Activated CD8-positive, alpha-beta memory T cell treated with anti-CD3 and anti-CD28 coated beads, Interleukin-2, amount 50 U/mL, for 48 hours (primary cell): ENCODE results near the gene DCUN1D2.

Source experiments
- DNase-seq: peaks from one replicate; pipeline ENCODE4 v3.0.0-alpha.2; 2020

DCUN1D2 gene

GRCh38 chr13:113421673-113422270 is 68.7 kb downstream of the DCUN1D2 start:
- no peak for DNase-seq

DNA sequence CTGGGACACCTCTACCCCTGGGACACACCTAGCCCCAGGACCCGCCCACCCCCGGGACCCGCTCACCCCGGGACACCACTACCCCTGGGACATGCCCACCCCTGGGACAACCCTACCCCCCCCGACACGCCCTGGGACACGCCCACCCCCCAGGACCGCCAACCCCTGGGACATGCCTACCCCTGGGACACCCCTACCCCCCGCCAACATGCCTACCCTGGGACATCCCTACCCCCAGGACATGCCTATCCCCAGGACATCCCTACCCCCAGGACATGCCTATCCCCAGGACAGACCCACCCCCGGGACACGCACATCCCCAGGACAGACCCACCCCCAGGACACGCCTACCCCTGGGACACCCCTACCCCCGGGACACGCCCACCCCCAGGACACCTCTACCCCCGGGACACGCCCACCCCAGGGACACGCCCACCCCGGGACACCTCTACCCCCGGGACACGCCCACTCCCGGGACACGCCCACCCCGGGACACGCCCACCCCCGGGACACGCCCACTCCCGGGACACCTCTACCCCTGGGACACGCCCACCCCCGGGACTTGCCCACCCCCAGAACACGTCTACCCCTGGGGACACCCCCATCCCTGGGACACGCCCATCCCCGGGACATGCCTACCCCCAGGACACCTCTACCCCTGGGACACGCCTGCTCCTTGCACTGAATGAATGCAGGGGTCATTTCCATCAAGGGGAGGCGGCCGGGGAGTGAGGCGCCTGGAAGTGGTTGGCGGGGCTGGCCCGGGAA is 69.5 kb downstream of the DCUN1D2 start:
- no peak for DNase-seq

- no peak for DNase-seq
Observed at GRCh38 chr13:113420232-113420631, 70.3 kb downstream of the DCUN1D2 start.

DNA sequence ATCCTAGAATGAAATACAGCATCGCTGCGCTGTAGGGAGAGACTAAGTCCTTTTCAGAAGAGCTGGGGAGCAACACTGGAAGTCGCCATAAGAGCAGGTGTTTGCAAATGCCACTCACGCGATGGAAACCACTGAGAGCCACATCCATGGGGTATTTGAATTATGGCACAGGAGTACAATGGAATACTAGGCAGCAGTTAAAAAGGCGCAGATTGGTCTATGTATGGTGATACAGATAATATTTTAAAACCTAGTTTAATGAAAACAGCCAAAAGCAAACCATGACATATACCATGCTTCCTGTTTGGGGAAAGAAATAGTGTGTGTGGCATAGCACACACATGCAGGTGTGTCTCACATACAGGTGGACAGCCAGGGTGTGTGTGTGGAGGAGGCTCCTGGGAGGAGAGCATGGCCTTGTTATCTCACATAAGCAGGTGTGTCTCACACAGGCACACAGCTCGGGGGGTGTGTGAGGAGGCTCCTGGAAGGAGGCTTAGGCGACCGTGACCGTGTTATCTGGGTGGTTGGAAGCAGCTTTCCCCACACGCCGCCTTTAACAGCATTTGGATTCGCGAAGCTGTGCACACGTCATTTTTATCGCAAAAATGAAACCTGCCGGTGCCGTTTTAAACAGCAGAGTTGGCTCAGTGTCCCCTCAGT is 70.8 kb downstream of the DCUN1D2 start:
- DNase-seq = no peak

DNA sequence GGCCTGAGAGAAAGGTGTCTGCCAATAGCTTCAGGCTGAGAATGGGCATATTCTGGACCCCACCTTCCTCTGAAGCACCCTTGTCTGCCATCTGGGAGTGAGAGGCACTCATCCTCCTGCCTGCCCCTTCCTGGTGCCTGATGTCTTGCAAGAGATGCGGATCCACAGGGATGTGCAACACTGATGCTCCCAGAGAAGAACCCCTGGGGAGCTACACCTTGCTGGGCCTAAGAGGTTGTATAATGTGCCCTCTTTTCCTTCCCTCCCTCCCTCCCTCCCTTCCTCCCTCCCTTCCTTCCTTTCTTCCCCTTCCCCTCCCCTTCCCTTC is 71.8 kb downstream of the DCUN1D2 start:
- no peak for DNase-seq

DNA sequence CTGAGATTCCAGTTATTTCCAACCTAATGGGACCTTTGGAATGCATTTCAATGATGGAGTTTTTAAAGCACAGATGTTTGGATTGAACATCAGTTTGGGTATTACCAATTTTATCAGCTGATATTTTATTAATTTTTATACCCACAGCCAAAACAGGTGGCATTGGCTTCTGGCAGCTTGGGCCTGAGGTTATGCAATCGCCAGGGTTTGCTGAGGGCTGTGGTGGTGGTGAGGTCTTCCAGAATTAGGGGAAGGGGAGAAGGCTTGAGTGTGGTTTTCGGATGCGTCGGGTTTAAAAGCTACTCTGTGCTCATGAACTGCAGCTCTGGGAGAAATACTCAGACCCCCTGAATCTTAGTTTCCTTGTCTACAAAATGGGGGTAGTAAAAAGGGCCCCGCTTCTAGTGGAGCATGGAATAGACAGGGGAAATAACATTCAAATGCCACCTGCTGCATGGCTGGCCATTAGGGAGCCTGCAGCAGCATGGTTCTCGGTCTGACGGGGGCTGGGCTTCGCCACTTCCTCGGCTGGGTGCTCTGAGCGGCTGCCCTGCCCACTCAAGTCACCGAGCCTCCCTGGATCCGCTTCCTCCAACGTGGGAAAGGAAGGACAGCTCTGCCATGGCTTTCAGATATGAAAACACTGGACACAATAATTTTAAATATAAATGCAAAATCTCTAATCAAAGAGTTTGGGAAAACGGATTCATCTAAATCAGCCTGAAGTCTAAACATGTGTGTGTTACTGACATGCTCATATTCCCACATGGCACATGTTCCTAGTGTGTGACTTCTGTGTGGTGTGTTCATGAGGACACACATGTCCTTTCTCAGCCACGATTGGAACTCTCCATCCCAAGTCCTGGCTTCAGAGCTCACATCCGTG is 72.4 kb downstream of the DCUN1D2 start:
- no peak for DNase-seq

GRCh38 chr13:113417008-113417751 is 73.3 kb downstream of the DCUN1D2 start:
- no peak for DNase-seq

GRCh38 chr13:113415825-113416224 is 74.7 kb downstream of the DCUN1D2 start:
- no peak for DNase-seq

DNA sequence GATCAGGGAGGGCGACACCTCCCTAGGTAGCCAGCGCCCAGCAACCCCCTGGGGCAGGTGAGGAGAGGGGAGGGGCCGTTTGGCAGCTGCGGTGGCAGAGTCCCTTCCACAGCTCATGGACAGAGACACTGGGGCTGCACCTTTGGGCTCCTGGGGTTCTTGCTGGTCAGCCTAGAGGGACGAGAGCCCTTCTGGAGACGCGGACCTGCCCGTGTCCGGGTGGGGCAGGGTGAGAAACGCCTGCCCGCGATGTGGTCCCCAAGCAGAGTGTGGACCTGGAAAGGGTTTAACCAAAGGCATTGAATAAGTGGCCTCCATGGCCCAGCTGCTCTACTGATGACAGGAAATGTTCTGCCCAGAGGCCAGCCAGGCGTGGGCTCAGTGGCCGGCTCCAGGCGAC is 75.5 kb downstream of the DCUN1D2 start:
- DNase-seq = no peak

DNA sequence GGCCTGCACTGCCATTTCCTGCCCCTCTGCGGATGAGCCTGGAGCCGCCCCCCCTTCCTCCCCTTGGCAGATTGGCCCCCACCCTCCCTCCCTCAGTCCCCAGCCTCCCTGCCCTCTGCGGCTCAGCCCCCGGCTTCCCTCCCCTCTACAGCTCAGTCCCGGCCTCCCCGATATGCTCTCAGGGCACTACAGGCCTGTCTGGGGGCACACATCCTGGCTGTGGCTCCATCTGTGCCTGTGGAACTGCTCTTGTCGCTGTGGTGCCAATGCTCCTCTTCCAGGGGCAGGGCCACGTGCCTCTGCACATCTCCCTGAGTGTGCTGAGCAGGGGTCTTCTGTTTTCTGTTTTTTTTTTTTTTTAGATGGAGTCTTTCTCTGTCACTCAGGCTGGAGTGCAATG is 76.2 kb downstream of the DCUN1D2 start:
- DNase-seq = no peak

- no peak for DNase-seq
Observed at GRCh38 chr13:113413898-113414282, 76.6 kb downstream of the DCUN1D2 start.

GRCh38 chr13:113413178-113413897 is 77.2 kb downstream of the DCUN1D2 start:
- no peak for DNase-seq

- no peak for DNase-seq
Observed at GRCh38 chr13:113412440-113412839, 78.1 kb downstream of the DCUN1D2 start.

GRCh38 chr13:113411216-113412023 is 79.1 kb downstream of the DCUN1D2 start:
- DNase-seq = no peak

DNA sequence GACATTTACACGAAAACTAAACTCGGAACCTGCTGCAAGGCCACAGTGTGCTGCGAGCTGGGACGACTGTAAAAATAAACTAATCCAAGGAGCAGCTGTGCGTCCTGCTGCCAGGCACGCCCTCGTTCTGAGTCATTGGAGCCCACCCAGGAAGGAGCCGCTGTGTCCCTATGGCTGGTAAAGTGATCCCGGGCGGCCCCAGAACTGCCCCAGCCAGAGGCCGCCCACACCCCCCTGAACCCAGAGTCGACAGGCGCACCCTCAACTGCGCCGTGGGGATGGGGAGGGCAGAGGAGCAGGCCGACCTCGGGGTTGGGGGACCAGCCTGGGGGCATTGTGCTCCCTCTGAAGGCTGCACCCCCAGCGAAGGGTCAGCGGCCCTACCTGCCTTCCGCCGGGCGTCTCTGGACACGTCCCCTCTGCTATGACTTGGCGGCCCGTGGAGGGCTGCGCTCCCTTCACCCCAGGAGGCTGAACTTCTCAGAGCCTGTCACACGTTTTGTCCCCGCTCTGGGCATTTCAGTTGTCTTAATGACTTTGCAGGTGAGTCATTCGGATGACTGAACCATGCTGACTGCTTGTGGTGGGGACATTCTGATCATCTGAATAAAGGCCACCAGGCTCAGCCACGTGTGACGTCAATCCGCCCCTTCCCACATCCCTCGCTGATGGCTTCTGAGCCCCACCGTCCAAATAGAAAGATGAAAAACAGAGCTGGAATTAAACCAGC is 79.9 kb downstream of the DCUN1D2 start:
- DNase-seq = no peak

GRCh38 chr13:113408562-113408961 is 81.9 kb downstream of the DCUN1D2 start:
- DNase-seq = no peak

GRCh38 chr13:113407531-113408393 is 82.7 kb downstream of the DCUN1D2 start:
- no peak for DNase-seq

- no peak for DNase-seq
Observed at GRCh38 chr13:113407103-113407530, 83.4 kb downstream of the DCUN1D2 start.
